Muscle of leg (tissue), 11 donors: ENCODE measurements around the gene PRLR. TPM values are rescaled to one million over a fixed set of nuclear protein-coding genes. Genes with fewer than 3 reads are reported as not detected.
"Not testable (repeated sequence)": the region's sequence is repeated elsewhere in the genome, so short reads cannot be mapped to it uniquely, and the experiment has no call there.

Experiments
- DNase-seq: peaks from one replicate; pipeline ENCODE4 v3.0.0; 2013
- H3K27ac ChIP-seq: one replicate; pipeline ENCODE4 v1.5.1; 2013; ENCODE audit warnings: mild to moderate bottlenecking, low read length, control low read depth
- H3K27me3 ChIP-seq: one replicate; pipeline ENCODE4 v1.6.1; 2013; ENCODE audit warnings: low read length; ENCODE audit not compliant: control insufficient read depth, insufficient read depth
- H3K36me3 ChIP-seq: one replicate; pipeline ENCODE4 v1.6.1; 2013; ENCODE audit warnings: low read length; ENCODE audit not compliant: control insufficient read depth, insufficient read depth
- H3K4me1 ChIP-seq: one replicate; pipeline ENCODE4 v1.6.1; 2013; ENCODE audit warnings: low read length; ENCODE audit not compliant: control insufficient read depth, insufficient read depth
- H3K4me3 ChIP-seq: one replicate; pipeline ENCODE4 v1.5.1; 2013; ENCODE audit warnings: low read length, control low read depth
- H3K9me3 ChIP-seq: replicated peaks from 2 replicates; pipeline ENCODE4 v1.6.1; 2013; ENCODE audit warnings: low read depth, low read length; ENCODE audit not compliant: control insufficient read depth
- WGBS: methylation state at CpG from one replicate; pipeline ENCODE4 v1.1.5; 2013; ENCODE audit warnings: missing lambda C conversion rate; ENCODE audit not compliant: insufficient coverage; 5-methylcytosine and 5-hydroxymethylcytosine counted together
- polyA plus RNA-seq, 8 donors: library from polyadenylated mRNA; unstranded; fragments of 120-200 nt; gene quantifications; one replicate each; pipeline versions ENCODE4 v1.2.1 to v1.2.3, GENCODE V29; 2013; ENCODE audit warnings: inconsistent platforms in 1 of 8, low replicate concordance in 1 of 8; ENCODE audit not compliant: insufficient read length in 8 of 8, insufficient read depth in 1 of 8
- total RNA-seq: library from RNA; stranded (reverse); fragments of 120-200 nt; gene quantifications from one replicate; pipeline ENCODE4 v1.2.4, GENCODE V29; 2013

PRLR gene
- total and polyA plus RNA-seq, 9 donors, result 0.15 to 2.5 (median 0.53) TPM

DNA sequence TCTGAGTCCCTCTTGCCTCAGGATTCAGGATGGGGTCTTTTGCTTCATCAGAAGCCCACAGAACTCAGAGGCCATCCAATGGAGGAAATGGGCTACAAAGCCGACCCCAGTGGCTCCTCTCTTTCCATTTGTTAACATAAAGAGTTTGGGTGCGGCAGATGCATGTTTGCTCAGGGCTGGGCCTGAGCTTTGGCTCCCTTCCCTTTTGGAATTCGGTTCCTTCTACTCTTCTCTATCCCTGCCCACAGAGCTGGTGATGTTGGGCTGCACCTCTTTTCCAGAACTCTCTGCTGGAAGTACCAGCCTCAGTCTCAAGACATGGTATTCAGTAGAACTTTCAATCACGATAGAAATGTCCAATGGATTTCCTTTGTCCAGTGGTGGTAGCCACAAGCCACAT is 115.6 kb downstream of the PRLR start:
- Histone ChIP-seq H3K4me1 (no peaks in the 10 kb centered on the region), H3K9me3 (no peaks in the 10 kb centered on the region), H3K4me3 (no peak overlapping the region), H3K27me3 (no peaks in the 10 kb centered on the region), H3K27ac (no peak overlapping the region), H3K36me3 (no peaks in the 10 kb centered on the region)
- DNase-seq, result no peak
- WGBS, result 83% methylated on average over 2 of the region's 4 CpGs

- Histone ChIP-seq H3K9me3 (no peaks in the 10 kb centered on the region), H3K27ac (no peak overlapping the region), H3K27me3 (no peaks in the 10 kb centered on the region), H3K36me3 (no peaks in the 10 kb centered on the region), H3K4me3 (no peak overlapping the region), H3K4me1 (no peaks in the 10 kb centered on the region)
- no peak for DNase-seq
- WGBS, result 61% methylated on average over 3 of the region's 4 CpGs
Measured at GRCh38 chr5:35112300-35112699, 118.0 kb downstream of the PRLR start.

DNA sequence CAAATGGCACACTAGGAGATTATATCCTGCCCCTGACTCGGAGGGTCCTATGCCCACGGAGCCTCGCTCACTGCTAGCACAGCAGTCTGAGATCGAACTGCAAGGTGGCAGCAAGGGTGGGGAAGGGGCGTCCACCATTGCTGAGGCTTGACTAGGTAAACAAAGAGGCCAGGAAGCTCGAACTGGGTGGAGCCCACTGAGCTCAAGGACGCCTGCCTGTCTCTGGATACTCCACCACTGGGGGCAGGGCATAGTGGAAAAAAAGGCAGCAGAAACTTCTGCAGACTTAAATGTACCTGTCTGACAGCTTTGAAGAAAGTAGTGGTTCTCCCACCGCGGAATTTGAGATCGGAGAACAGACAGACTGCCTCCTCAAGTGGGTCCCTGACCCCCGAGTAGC is 125.7 kb downstream of the PRLR start:
- H3K4me3 ChIP-seq, H3K36me3 ChIP-seq, H3K27ac ChIP-seq, H3K4me1 ChIP-seq, H3K9me3 ChIP-seq, H3K27me3 ChIP-seq, DNase-seq: not testable (repeated sequence)
- 83% methylated on average over 10 of the region's 11 CpGs for WGBS

DNA sequence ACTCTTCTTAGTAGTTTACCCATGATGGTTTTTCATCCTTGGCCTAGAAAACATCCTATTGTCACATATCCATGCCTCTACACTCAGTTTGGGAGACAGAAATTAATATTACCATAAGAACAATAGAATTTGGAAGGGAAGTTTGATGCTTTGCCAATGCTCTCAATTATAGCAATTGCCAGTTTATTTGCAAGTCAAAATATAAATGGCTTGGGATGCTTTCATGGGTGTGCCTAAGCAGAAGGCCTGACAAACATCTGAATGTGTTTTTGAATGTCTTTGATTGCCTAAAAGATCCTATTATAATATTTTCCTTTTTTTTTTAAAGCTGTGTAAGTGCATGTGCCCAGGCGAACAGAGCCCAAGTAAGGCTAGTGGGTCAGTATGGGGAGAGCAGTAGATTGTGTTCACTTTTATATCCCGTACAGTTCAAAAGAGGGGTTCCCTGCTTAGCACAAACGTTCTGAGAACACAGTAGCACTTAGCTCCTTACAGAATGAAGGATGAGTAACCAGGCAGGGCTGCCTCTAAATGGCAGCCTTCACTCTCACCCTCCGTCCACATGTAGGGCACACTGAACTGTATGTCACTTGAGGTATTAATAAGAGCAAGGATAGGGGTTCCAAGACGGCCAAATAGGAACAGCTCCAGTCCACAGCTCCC is 126.5 kb downstream of the PRLR start:
- H3K27ac ChIP-seq, result no peak overlapping the region
- H3K36me3 ChIP-seq, result no peaks in the 10 kb centered on the region
- peak; percentile 5 for DNase-seq
- H3K4me3 ChIP-seq, result no peak overlapping the region
- no peaks in the 10 kb centered on the region for H3K27me3 ChIP-seq
- 100% methylated on average over 1 of the region's 5 CpGs for WGBS
- no peaks in the 10 kb centered on the region for H3K9me3 ChIP-seq
- no peaks in the 10 kb centered on the region for H3K4me1 ChIP-seq

DNA sequence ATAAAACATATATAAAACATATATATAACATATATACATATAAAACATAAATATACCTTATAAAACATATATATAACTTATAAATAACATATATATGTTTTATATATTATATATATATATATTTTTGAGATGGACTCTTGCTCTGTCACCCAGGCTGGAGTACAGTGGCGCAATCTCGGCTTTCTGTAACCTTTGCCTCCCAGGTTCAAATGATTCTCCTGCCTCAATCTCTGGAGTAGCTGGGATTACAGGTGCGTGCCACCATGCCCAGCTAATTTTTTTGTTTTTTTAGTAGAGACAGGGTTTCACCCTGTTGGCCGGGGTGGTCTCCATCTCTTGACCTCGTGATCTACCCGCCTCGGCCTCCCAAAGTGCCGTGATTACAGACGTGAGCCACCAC is 128.6 kb downstream of the PRLR start:
- 90% methylated on average over 6 of the region's 9 CpGs for WGBS
- not testable (repeated sequence) for H3K9me3 ChIP-seq, DNase-seq, H3K27me3 ChIP-seq, H3K27ac ChIP-seq, H3K4me1 ChIP-seq, H3K36me3 ChIP-seq, H3K4me3 ChIP-seq

DNA sequence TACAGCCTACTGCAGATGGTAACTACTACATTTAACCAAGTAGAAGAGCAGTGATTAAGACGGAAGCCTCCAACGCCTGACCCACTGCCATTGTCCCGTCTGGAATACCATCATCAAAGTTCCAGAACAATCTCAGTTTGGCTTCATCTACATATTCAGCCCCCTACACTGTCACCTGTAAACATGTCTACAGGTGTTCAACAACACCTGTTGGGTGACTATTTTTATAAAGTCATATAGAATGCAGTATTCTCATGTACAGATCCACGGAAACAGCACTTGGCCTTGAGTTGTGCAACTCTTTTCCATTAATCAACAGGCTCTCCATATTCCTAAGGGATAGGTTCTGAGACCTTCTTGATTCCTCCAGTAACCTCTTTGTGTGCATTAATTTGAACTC is 129.3 kb downstream of the PRLR start:
- Histone ChIP-seq H3K4me3 (no peak overlapping the region), H3K9me3 (no peaks in the 10 kb centered on the region), H3K27me3 (no peaks in the 10 kb centered on the region), H3K4me1 (no peaks in the 10 kb centered on the region), H3K27ac (no peak overlapping the region), H3K36me3 (no peaks in the 10 kb centered on the region)
- DNase-seq, result no peak
- 93% methylated on average over 2 of the region's 4 CpGs for whole genome bisulfite sequencing

GRCh38 chr5:35098214-35098613 is 132.1 kb downstream of the PRLR start:
- no peak for DNase-seq
- Histone ChIP-seq H3K27me3 (no peaks in the 10 kb centered on the region), H3K27ac (no peak overlapping the region), H3K9me3 (no peaks in the 10 kb centered on the region), H3K36me3 (no peaks in the 10 kb centered on the region), H3K4me3 (no peak overlapping the region), H3K4me1 (no peaks in the 10 kb centered on the region)
- no CpG with 5 or more reads among the region's 4 CpGs for WGBS

- no peaks in the 10 kb centered on the region for H3K27me3 ChIP-seq
- H3K36me3 ChIP-seq, result no peaks in the 10 kb centered on the region
- no peaks in the 10 kb centered on the region for H3K4me1 ChIP-seq
- no CpG with 5 or more reads among the region's 1 CpG for WGBS
- no peak for DNase-seq
- H3K9me3 ChIP-seq, result no peaks in the 10 kb centered on the region
- no peak overlapping the region for H3K4me3 ChIP-seq
- no peak overlapping the region for H3K27ac ChIP-seq
Measured at GRCh38 chr5:35096932-35097331, 133.4 kb downstream of the PRLR start.

- no peak overlapping the region for H3K27ac ChIP-seq
- no peak overlapping the region for H3K4me3 ChIP-seq
- H3K9me3 ChIP-seq, result no peaks in the 10 kb centered on the region
- no peaks in the 10 kb centered on the region for H3K36me3 ChIP-seq
- no peaks in the 10 kb centered on the region for H3K4me1 ChIP-seq
- WGBS, result 0% methylated on average over 1 of the region's 3 CpGs
- peak; percentile 74 for DNase-seq
- no peaks in the 10 kb centered on the region for H3K27me3 ChIP-seq
Measured at GRCh38 chr5:35096216-35096615, 134.1 kb downstream of the PRLR start.

DNA sequence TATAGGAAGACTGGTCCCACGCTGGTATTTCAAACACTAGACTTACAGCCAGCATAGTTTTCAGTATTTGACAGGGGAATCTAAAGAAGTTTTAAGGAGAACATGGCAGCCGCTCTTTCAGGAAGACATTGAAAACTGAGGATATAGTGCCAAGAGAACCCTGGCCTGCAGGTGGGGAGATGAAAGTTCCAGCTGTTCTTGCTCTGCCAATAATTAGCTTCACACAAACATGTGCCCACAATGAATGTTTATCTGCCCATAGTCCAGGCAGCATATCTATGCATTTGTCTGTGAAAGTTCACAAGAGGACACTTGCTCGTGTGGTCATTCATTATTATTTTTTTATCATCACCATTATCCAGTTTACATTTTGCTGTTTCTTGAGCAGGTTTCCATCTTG is 134.9 kb downstream of the PRLR start:
- no peak for DNase-seq

DNA sequence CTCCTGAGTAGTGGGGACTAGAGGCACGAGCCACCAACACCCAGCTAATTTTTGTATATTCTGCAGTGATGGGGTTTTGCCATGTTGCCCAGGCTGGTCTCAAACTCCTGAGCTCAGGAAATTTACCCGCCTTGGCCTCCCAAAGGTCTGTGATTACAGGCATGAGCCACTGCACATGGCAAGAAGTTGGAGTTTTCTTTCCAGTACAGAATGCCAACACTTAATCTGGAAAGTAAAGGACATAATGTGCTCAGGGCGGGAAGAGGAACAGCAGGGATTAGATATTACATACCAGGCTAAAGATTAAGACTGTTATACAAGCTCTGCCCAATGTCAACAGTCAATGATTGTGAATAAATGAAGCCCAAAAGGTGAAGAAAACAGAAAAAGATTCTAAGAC is 135.3 kb downstream of the PRLR start:
- no peaks in the 10 kb centered on the region for H3K4me1 ChIP-seq
- no peaks in the 10 kb centered on the region for H3K9me3 ChIP-seq
- peak; percentile 8 for DNase-seq
- H3K36me3 ChIP-seq, result no peaks in the 10 kb centered on the region
- no peak overlapping the region for H3K4me3 ChIP-seq
- H3K27ac ChIP-seq, result no peak overlapping the region
- no peaks in the 10 kb centered on the region for H3K27me3 ChIP-seq
- WGBS, result 100% methylated on average over 1 of the region's 3 CpGs

More for the DNA sequence above, 134.9 kb downstream of the PRLR start:
- Histone ChIP-seq H3K4me3 (no peak overlapping the region), H3K4me1 (no peaks in the 10 kb centered on the region), H3K9me3 (no peaks in the 10 kb centered on the region), H3K36me3 (no peaks in the 10 kb centered on the region), H3K27ac (no peak overlapping the region), H3K27me3 (no peaks in the 10 kb centered on the region)
- WGBS, result 100% methylated on average over 1 of the region's 3 CpGs
